HepG2 (cell line): ENCODE results near the gene ZNF792. TPM values are rescaled to one million over a fixed set of nuclear protein-coding genes. Genes with fewer than 3 reads are reported as not detected.
A peak's percentile ranks its signal among the peaks of the same experiment; 100 is the strongest.

Source experiments
- ATF7 ChIP-seq, 2 experiments: fragments of 450-650 bp in 1 of 2; sonication (generic) in 1 of 2; formaldehyde crosslinking in 1 of 2; IDR thresholded peaks; 2 replicates each; pipeline versions ENCODE4 v1.4.0 to v1.6.1; 2016 to 2020; ENCODE audit warnings: antibody characterized with exemption in 1 of 2, mild to moderate bottlenecking in 1 of 2, missing genetic modification reagents in 1 of 2
- CAMTA2 ChIP-seq: sonication (generic); formaldehyde crosslinking; IDR thresholded peaks from 2 replicates; pipeline ENCODE4 v1.4.0; 2020; ENCODE audit warnings: mild to moderate bottlenecking, missing genetic modification reagents, borderline replicate concordance
- CREM ChIP-seq, 2 experiments: sonication (generic) in 1 of 2; formaldehyde crosslinking in 1 of 2; IDR thresholded peaks; 2 replicates each; pipeline versions ENCODE4 v1.4.0 to v1.6.1; 2016 to 2020; ENCODE audit warnings: antibody characterized with exemption in 1 of 2, mild to moderate bottlenecking in 1 of 2, missing genetic modification reagents in 1 of 2
- ETV5 ChIP-seq: IDR thresholded peaks from 2 replicates; pipeline ENCODE4 v1.6.1; 2018; ENCODE audit warnings: missing biosample characterization, missing genetic modification reagents, inconsistent platforms, borderline replicate concordance
- FOXK2 ChIP-seq: fragments of 450-650 bp; IDR thresholded peaks from 2 replicates; pipeline ENCODE4 v1.6.1; 2016
- GATA4 ChIP-seq: sonication (generic); IDR thresholded peaks from 2 replicates; pipeline ENCODE4 v1.6.1; 2016; ENCODE audit warnings: antibody characterized with exemption, low read depth, borderline replicate concordance
- HOXA3 ChIP-seq: sonication (generic); formaldehyde crosslinking; IDR thresholded peaks from 2 replicates; pipeline ENCODE4 v1.5.0; 2020; ENCODE audit warnings: missing genetic modification reagents
- KLF16 ChIP-seq, 2 experiments: sonication (generic) in 1 of 2; formaldehyde crosslinking in 1 of 2; IDR thresholded peaks; 2 replicates each; pipeline versions ENCODE4 v1.6.1 to v1.8.0; 2016 to 2023; ENCODE audit warnings: missing genetic modification reagents in 2 of 2, missing compliant biosample characterization in 1 of 2
- NBN ChIP-seq: fragments of 450-650 bp; conservative IDR thresholded peaks from 2 replicates; pipeline ENCODE4 v1.6.1; 2017
- NCOR1 ChIP-seq: fragments of 200-600 bp; sonication (generic); IDR thresholded peaks from 2 replicates; pipeline ENCODE4 v1.7.0; 2017; ENCODE audit warnings: antibody characterized with exemption, low read length, borderline replicate concordance
- NFYC ChIP-seq: IDR thresholded peaks from 2 replicates; pipeline ENCODE4 v1.6.1; 2016; ENCODE audit warnings: missing genetic modification reagents, missing compliant biosample characterization
- NR2C2 ChIP-seq: sonication (generic); formaldehyde crosslinking; IDR thresholded peaks from 2 replicates; pipeline ENCODE4 v1.4.0; 2020; ENCODE audit warnings: missing genetic modification reagents, mild to moderate bottlenecking, moderate library complexity, borderline replicate concordance
- RORA ChIP-seq: sonication (generic); formaldehyde crosslinking; IDR thresholded peaks from 2 replicates; pipeline ENCODE4 v1.5.0; 2020; ENCODE audit warnings: mild to moderate bottlenecking, missing genetic modification reagents, moderate library complexity
- RXRB ChIP-seq: IDR thresholded peaks from 2 replicates; pipeline ENCODE4 v1.6.1; 2016; ENCODE audit warnings: borderline replicate concordance, missing genetic modification reagents, missing compliant biosample characterization
- SOX5 ChIP-seq: IDR thresholded peaks from 2 replicates; pipeline ENCODE4 v1.6.1; 2016; ENCODE audit warnings: borderline replicate concordance
- TEAD3 ChIP-seq: optimal IDR thresholded peaks from 2 replicates; pipeline ENCODE3; 2016; ENCODE audit warnings: borderline replicate concordance
- ZNF260 ChIP-seq: sonication (generic); formaldehyde crosslinking; IDR thresholded peaks from 2 replicates; pipeline ENCODE4 v1.4.0; 2020; ENCODE audit warnings: missing genetic modification reagents, low read depth, mild to moderate bottlenecking, borderline replicate concordance
- ZNF614 ChIP-seq: IDR thresholded peaks from 2 replicates; pipeline ENCODE4 v1.6.1; 2018; ENCODE audit warnings: missing biosample characterization, missing genetic modification reagents, inconsistent platforms, borderline replicate concordance
- ZNF660 ChIP-seq: sonication (generic); formaldehyde crosslinking; IDR thresholded peaks from 2 replicates; pipeline ENCODE4 v1.5.1; 2020; ENCODE audit warnings: mild to moderate bottlenecking, low read depth, missing genetic modification reagents, borderline replicate concordance
- polyA plus RNA-seq, 8 experiments: library from polyadenylated mRNA; depleted of rRNA in 3 of 8; stranded (reverse) in 7 of 8; unstranded in 1 of 8; fragments of >200 nt; fragmentation: Illumina TruSeq in 4 of 8; extraction: Trizol in 4 of 8; gene quantifications; 2 replicates each; pipeline versions ENCODE4 v1.2.1 to v1.2.3, GENCODE V29; 2011 to 2016; ENCODE audit warnings: low read depth in 4 of 8, missing spikeins in 1 of 8, mixed read lengths in 1 of 8; ENCODE audit not compliant: insufficient read depth in 1 of 8
- total RNA-seq, 5 experiments: library from RNA; depleted of rRNA; stranded (reverse); fragments of >200 nt; fragmentation: Illumina TruSeq; extraction: Trizol; gene quantifications; 2 replicates each; pipeline ENCODE4 v1.2.3, GENCODE V29; 2016; ENCODE audit warnings: low read depth in 1 of 5
- TF ChIP-seq, protein P1 (sequence below): IDR thresholded peaks from 2 replicates; pipeline ENCODE4 v1.4.0; 2020; ENCODE audit warnings: mild to moderate bottlenecking, missing genetic modification reagents
- TF ChIP-seq, protein P2 (sequence below): sonication (generic); formaldehyde crosslinking; IDR thresholded peaks from 2 replicates; pipeline ENCODE4 v1.8.1; 2022; ENCODE audit warnings: mild to moderate bottlenecking, missing genetic modification reagents
- TF ChIP-seq, protein P3 (sequence below): sonication (generic); formaldehyde crosslinking; IDR thresholded peaks from 2 replicates; pipeline ENCODE4 v1.4.0; 2020; ENCODE audit warnings: missing genetic modification reagents

ZNF792 gene
- total and polyA plus RNA-seq, 2 of the 13 experiments (the other 11 are each of a cell fraction or from before 2014, with no cell fraction given): 5.5 to 11.5 TPM

DNA sequence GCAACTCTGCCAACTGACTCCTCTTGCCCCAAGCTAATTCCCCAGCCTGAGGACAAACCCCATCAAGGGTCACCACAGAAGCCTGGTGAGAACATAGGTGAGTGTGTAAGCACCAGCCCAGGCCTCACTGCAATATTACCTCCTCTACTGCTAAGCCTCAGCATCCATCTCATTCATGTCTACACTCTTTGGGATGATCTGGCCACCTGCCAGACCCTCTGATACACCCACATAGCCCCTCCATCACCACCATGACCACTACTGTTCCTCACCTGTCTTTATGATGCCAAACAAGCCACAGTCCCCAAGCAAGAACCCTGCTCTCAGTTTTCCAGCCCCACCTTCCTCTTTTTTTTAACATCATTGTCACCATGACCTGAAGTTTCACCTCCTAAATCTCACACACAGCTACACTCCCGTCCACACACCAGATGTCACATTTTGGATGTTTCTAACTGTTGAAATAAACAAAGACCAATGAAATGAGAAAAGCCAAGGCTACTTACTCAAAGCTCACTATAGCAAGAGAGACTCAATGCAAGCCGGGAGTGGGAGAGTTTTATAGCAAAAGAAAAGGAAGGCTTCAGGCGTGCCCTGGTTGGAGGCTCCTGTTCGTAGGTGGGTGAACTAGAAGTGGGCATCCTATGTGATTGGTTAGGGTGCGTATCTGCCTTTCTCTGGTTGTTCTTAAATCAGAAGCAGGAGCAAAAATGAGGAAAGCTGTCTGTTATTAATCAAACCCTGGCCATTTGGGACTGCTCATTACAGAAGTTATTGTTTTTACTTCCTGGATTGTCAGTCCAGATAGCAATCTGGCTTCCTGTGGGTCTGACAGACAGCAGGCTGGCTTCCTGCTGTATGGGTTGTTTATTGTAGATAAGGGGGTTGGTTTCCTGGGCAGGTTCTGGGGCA is 2.0 kb downstream of the ZNF792 start (continued):
- TF ChIP-seq ZNF614 (CRISPR knock-in tag) (0 out of 2 replicates have a peak, but pooled peaks have one; percentile 36), TEAD3 (peak; percentile 15), CREM (IDR thresholded peaks at IDR 0.05) (peak; percentile 61; the same call in 1 of the 2 replicates), CREM (CRISPR knock-in tag; IDR thresholded peaks at IDR 0.05) (no peak), NBN (no peak), ETV5 (peak; percentile 98), NFYC (CRISPR knock-in tag) (no peak), ATF7 (IDR thresholded peaks at IDR 0.05) (no peak), ATF7 (CRISPR knock-in tag; IDR thresholded peaks at IDR 0.05) (no peak), GATA4 (peak; percentile 91; the same call in 1 of the 2 replicates), ZNF260 (no peak), FOXK2 (peak; percentile 70; the same call in 1 of the 2 replicates), HOXA3 (CRISPR knock-in tag) (peak; percentile 38; the same call in 1 of the 2 replicates), RORA (CRISPR knock-in tag) (no peak), NCOR1 (peak; percentile 23; the same call in 1 of the 2 replicates), KLF16 (CRISPR knock-in tag; IDR thresholded peaks at IDR 0.05) (0 out of 4 replicates have a peak, but pooled peaks of 1 of the 2 experiments have one; percentile 22), CAMTA2 (no peak), NR2C2 (CRISPR knock-in tag) (0 out of 2 replicates have a peak, but pooled peaks have one; percentile 12), SOX5 (CRISPR knock-in tag) (peak; percentile 90), RXRB (CRISPR knock-in tag) (peak; percentile 72; the same call in 1 of the 2 replicates), ZNF660 (CRISPR knock-in tag) (no peak)
- TF ChIP-seq, protein P1, sequence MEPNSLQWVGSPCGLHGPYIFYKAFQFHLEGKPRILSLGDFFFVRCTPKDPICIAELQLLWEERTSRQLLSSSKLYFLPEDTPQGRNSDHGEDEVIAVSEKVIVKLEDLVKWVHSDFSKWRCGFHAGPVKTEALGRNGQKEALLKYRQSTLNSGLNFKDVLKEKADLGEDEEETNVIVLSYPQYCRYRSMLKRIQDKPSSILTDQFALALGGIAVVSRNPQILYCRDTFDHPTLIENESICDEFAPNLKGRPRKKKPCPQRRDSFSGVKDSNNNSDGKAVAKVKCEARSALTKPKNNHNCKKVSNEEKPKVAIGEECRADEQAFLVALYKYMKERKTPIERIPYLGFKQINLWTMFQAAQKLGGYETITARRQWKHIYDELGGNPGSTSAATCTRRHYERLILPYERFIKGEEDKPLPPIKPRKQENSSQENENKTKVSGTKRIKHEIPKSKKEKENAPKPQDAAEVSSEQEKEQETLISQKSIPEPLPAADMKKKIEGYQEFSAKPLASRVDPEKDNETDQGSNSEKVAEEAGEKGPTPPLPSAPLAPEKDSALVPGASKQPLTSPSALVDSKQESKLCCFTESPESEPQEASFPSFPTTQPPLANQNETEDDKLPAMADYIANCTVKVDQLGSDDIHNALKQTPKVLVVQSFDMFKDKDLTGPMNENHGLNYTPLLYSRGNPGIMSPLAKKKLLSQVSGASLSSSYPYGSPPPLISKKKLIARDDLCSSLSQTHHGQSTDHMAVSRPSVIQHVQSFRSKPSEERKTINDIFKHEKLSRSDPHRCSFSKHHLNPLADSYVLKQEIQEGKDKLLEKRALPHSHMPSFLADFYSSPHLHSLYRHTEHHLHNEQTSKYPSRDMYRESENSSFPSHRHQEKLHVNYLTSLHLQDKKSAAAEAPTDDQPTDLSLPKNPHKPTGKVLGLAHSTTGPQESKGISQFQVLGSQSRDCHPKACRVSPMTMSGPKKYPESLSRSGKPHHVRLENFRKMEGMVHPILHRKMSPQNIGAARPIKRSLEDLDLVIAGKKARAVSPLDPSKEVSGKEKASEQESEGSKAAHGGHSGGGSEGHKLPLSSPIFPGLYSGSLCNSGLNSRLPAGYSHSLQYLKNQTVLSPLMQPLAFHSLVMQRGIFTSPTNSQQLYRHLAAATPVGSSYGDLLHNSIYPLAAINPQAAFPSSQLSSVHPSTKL (CRISPR knock-in tag): peak; percentile 40
- TF ChIP-seq, protein P2, sequence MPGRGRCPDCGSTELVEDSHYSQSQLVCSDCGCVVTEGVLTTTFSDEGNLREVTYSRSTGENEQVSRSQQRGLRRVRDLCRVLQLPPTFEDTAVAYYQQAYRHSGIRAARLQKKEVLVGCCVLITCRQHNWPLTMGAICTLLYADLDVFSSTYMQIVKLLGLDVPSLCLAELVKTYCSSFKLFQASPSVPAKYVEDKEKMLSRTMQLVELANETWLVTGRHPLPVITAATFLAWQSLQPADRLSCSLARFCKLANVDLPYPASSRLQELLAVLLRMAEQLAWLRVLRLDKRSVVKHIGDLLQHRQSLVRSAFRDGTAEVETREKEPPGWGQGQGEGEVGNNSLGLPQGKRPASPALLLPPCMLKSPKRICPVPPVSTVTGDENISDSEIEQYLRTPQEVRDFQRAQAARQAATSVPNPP (CRISPR knock-in tag): no peak
- TF ChIP-seq, protein P3, sequence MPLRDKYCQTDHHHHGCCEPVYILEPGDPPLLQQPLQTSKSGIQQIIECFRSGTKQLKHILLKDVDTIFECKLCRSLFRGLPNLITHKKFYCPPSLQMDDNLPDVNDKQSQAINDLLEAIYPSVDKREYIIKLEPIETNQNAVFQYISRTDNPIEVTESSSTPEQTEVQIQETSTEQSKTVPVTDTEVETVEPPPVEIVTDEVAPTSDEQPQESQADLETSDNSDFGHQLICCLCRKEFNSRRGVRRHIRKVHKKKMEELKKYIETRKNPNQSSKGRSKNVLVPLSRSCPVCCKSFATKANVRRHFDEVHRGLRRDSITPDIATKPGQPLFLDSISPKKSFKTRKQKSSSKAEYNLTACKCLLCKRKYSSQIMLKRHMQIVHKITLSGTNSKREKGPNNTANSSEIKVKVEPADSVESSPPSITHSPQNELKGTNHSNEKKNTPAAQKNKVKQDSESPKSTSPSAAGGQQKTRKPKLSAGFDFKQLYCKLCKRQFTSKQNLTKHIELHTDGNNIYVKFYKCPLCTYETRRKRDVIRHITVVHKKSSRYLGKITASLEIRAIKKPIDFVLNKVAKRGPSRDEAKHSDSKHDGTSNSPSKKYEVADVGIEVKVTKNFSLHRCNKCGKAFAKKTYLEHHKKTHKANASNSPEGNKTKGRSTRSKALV (CRISPR knock-in tag): 0 out of 2 replicates have a peak, but pooled peaks have one; percentile 27
